GM12892 (cell line): Measurements from ENCODE around the gene MMP10. TPM values are rescaled to one million over a fixed set of nuclear protein-coding genes. Genes with fewer than 3 reads are reported as not detected.

ENCODE experiments used
- DNase-seq: peaks from one replicate; pipeline ENCODE4 v3.0.0; 2011; ENCODE audit not compliant: insufficient read length
- FAIRE-seq: peaks from 2 replicates; lab custom pipeline; 2011; peaks lifted over from hg19 to GRCh38; lab: Jason Lieb, UNC
- POLR2A ChIP-seq: IDR thresholded peaks from 2 replicates; pipeline ENCODE4 v1.6.1; 2011; ENCODE audit warnings: low read depth, low read length, control low read depth
- POLR2AphosphoS5 ChIP-seq: IDR thresholded peaks from 2 replicates; pipeline ENCODE4 v1.6.1; 2011; ENCODE audit warnings: low read depth, low read length, control low read depth
- TAF1 ChIP-seq: IDR thresholded peaks from 2 replicates; pipeline ENCODE4 v1.6.1; 2011; ENCODE audit warnings: low read depth, mild to moderate bottlenecking, control low read depth, low read length, borderline replicate concordance
- polyA plus RNA-seq: library from polyadenylated mRNA; unstranded; fragments of >200 nt; gene quantifications from one replicate; pipeline ENCODE4 v1.2.1, GENCODE V29; 2012; ENCODE audit warnings: missing spikeins, inconsistent platforms; ENCODE audit not compliant: missing spikeins

The MMP10 gene
- not detected for polyA plus RNA-seq

DNA sequence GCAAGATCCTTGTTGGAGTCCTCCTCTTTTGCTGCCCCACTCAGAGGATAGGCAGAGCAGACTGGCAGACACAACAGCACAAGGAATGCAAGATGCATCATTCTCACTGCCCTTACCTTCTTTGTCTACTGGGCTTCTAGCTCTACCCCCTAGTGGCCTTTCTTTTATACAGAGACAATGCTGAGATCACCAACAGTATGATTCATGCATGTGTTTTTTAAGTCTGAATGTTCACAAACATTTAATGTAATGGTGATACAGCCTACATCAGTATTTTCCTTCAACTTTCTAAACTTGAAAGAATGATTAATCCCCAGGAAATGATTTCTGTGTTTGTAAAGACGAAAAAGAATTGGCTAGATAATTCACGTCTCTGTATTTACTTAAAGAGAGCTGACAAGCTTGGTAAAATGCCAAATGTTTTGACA is at the start of gene MMP10:
Gene MMP10, minus strand, starts transcription at position 138 of the 428 bp plus-strand sequence. Its CDS starts 37 bp downstream, at position 101.
- FAIRE-seq, result no peak
- no peak for DNase-seq
- TF ChIP-seq POLR2A (no peak), TAF1 (no peak), POLR2AphosphoS5 (no peak)

DNA sequence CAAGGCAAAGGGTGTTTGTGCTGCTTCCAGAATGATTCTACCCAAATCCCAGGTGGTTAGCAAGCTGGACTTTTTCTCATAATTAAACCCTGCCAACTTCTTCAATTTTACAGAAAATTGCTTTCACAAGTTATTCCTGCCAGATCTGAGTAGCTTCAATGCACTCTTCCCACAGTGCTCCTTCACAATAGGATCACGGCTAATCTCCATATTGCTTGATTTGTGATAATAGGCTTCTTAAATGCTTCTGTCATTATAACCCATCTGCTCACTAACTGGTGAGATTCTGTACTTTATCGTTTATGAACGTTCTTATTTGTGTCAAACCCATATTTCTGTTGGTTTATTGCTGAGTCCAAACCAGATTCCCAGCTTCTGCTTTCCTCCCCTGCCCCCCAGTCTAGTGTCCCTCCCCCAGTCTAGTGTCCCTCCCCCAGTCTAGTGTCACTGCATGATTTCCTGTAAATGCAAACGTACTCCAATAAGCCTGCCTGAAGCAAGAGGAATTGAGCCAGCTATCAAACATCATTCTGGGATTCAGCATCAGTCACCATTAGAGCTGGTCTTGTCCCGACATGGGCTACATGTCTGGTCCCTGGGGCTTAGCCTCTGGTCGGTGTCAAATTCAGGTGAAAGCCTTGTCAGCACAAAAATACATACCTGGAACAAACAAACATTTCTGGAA is 49.0 kb upstream of the MMP10 start:
- TF ChIP-seq POLR2A (no peak), POLR2AphosphoS5 (no peak), TAF1 (no peak)
- FAIRE-seq (no peak), DNase-seq (no peak)

DNA sequence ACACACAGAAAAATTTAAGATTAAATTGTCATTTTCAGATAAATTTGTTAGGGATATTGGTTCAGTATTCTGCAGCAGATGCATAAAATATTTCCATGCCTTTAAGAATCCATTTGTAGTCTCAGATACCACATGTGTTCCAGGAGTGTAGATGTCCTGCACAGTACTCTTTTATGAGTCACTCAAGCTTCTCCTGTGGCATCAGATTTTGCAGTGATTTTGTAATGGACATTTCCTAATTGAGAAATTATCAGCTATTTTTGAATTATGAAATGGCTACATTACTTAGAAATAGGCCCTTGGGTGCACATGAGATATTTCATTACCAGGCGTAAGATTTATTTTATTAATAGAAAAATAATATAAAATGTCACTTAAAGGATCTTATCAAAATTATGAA is 44.1 kb upstream of the MMP10 start:
- TF ChIP-seq TAF1 (no peak), POLR2A (no peak), POLR2AphosphoS5 (no peak)
- no peak for FAIRE-seq
- no peak for DNase-seq

DNA sequence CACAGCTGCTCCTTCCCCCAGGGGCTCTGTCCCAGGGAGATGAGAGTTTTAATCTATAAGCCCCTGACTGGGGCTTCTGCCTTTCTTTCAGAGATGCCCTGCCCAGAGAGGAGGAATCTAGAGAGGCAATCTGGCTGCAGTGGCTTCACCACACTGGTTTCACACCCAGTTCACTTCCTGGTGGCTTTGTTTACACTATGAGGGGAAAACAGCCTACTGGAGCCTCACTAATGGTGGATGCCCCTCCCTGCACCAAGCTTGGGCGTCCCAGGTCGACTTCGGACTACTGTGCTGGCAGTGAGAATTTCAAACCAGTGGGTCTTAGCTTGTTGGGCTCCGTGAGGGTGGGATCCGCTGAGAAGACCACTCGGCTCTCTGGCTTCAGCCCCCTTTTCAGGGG is 39.1 kb upstream of the MMP10 start:
- FAIRE-seq, result no peak
- no peak for DNase-seq
- TF ChIP-seq POLR2A, result no peak
- TF ChIP-seq TAF1, result no peak
- no peak for TF ChIP-seq POLR2AphosphoS5

DNA sequence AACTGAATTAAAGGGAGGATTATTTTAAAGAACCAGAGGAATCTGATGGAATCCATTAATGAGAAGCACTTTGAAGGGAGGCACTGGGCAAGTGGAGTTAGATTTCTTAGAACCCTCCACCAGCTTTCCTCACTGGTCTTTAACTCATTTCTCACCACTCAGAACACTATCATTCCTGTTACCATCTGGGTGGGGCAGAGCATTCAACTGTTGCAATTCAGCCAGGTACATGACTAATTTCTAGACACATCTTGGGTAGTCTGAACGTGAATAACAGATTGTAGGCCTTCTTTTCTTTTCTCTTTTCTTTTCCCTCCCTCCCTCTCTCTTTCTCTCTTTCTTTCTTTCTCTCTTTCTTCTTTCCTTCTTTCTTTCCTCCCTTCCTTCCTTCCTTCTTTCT is 33.1 kb upstream of the MMP10 start:
- no peak for TF ChIP-seq POLR2A
- no peak for TF ChIP-seq POLR2AphosphoS5
- no peak for TF ChIP-seq TAF1
- FAIRE-seq (no peak), DNase-seq (no peak)

DNA sequence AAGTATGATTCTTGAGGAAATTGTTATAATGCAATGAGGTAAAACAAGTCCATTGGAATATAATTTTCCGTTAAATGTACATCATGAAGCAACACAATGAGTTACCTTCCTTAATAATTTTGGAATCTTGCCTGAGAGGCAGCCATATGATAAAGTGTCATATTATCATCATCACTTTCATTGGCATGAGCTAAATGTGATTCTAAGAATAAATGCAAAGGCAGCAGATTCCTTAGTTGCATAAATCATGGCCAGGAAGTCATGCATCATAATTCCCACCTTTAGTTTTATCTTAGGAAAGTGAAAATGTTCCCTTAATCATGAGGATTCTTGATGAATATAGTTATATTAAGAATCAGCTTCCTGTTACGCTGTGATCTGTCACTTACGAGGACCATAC is 31.8 kb upstream of the MMP10 start:
- TF ChIP-seq POLR2AphosphoS5 (no peak), TAF1 (no peak), POLR2A (no peak)
- no peak for DNase-seq
- no peak for FAIRE-seq

DNA sequence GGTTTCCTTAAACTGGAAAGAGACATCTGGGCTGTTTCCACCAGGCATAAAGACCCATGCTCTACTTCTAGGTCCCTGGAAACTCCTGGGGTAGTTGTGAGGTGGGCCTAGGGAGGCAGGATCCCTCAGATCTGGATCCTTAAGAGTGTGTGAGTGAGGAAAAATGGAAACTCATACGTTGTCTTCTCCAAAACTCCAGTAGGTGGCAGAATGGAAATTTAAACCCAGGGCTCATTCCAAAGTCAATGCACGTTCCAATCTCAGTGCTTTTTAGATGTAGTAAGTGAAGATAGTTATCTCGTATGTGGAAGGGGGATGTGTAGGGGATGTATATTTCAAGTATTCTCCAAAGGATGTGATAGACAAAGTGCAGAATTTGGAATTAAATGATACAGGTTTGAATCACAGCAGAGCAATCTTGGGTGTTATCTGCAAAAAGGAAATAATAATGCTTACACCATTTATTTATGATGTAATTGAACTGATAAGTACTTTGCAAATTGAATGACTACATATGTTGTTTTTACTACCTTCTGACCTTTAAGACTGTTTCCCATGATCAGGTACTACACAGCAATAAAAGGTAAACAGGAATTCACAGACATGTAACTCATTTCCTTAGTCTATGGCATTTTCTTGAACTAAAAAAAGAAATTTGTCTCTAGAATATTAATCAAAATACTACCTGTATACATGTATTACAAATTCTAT is 30.7 kb upstream of the MMP10 start:
- FAIRE-seq, result peak; percentile 27
- no peak for DNase-seq
- TF ChIP-seq POLR2A (no peak), POLR2AphosphoS5 (no peak), TAF1 (no peak)

DNA sequence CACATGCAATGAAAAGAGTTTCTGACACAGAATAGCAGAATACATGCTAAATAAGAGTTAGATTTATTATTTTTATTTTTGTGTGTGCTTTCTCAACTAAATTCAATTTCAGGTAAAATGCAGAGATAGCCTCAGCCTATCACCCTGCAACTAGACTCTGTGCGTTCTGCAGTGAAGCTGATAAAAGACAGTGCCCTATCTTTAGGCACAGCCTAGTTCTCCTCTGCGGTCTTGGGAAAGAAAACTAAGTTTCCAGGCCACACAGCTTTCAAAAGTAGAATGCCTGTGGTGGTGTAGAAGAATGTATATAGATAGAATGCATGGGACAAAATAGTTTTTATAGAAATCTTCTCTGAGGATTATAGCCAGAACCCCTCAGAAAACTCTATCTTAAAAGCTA is 29.5 kb upstream of the MMP10 start:
- TF ChIP-seq POLR2AphosphoS5, result no peak
- no peak for TF ChIP-seq TAF1
- TF ChIP-seq POLR2A, result no peak
- FAIRE-seq, result no peak
- DNase-seq, result no peak

DNA sequence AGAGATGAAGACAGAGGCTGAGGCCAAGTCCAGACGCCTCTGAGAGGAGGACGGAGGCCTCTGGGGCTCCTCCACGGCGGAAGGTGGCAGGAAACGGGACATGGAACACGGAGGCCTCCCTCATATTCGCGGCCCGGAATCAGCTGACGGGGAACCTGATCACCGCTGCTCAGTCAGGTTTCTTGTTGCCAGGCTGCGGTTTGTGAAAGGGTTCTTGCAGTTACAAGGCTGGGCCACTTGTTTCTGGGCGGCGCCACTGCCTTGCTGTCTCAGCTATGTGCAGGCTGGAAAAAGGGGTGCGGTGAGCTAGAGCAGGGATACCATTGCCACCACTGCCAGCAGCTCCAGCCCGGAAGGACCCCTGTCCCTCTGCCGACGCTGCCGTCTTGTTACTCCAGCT is 27.5 kb upstream of the MMP10 start:
- DNase-seq (no peak), FAIRE-seq (peak; percentile 9)
- TF ChIP-seq TAF1 (no peak), POLR2A (no peak), POLR2AphosphoS5 (no peak)

DNA sequence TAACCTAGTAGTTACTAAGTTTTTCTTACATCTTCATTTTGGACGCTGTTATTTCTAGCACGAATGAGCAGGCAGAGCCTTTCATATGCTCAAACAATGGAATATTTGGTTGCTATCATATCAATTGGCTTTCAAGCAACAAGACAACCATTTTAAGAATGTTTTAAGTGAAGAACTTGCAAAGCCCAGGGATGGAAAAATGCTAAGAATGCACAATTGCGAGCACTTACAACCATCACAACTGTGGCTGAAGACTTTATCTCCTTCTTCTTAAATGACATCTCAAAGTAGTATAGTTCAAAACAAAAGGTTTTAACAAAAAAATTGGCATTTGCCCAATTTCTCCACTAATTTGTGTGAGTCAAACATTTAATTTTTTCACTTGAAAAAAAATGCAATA is 25.9 kb upstream of the MMP10 start:
- TF ChIP-seq POLR2AphosphoS5 (no peak), POLR2A (no peak), TAF1 (no peak)
- FAIRE-seq (no peak), DNase-seq (no peak)

DNA sequence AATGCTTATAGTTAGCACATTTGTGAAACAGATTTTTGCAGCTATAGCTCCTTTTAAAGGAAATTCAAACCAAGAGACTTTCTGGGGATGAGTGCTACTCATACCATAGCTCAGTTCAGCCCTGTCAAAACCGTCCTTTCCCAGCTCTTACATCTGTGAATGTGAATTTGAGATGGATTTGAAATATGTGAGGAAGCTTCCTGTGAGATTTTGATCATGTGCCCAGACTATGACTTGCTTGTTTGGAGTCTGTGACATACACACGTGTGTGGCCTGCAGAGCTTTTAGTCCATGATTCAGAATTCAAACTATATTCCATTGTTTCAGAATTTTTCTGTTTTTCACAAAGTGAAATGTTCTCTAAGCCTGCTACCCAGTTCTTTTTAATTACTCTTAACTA is 21.9 kb upstream of the MMP10 start:
- DNase-seq (no peak), FAIRE-seq (no peak)
- TF ChIP-seq TAF1 (no peak), POLR2A (no peak), POLR2AphosphoS5 (no peak)

DNA sequence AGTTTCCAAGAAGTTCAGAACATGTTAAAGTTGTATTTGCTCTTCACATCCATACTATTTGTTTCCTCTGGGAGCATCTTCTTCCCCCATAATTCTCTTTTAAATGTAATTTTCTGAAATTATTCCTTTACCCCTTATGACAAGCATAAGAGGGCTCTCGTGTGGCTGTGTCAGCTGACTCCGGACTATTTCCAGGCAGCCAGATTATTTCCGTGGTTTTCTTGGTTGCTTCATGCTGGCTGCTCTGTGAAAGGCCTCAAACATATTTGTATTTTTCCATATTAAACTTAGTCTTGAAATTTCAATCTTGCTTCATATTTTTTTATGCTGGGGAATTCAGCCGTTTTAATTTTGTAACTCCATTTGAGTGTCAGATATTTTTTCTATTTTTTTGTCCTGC is 20.3 kb upstream of the MMP10 start:
- DNase-seq (no peak), FAIRE-seq (no peak)
- TF ChIP-seq POLR2A (no peak), TAF1 (no peak), POLR2AphosphoS5 (no peak)
